HG02588 (cell line): ENCODE results near the gene CDV3.

Experiments used
- ATAC-seq: cut with Tn5 transposase; IDR thresholded peaks from one replicate; pipeline ENCODE4 v1.9.1; 2021; ENCODE audit warnings: mild to moderate bottlenecking, moderate library complexity; ENCODE audit not compliant: unreplicated experiment

Gene CDV3

DNA sequence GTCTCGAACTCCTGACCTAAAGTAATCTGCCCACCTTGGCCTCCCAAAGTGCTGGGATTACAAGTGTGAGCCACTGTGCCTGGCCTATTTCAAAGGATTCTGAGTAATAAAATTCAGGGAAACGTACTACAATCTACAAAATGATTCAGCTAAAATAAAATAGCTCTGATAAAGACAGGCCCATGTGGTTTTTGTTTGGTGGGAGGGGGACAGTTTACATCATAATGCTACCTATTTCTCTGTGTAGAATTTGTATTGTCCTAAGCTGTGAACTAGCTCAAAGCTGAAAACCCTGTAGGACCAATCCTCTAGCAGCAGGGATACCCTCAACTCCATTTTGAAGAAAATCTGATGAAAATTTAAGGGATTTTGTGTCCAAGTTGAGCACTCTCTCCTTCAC, 25.8 kb downstream of the CDV3 start:
- ATAC-seq = no peak

DNA sequence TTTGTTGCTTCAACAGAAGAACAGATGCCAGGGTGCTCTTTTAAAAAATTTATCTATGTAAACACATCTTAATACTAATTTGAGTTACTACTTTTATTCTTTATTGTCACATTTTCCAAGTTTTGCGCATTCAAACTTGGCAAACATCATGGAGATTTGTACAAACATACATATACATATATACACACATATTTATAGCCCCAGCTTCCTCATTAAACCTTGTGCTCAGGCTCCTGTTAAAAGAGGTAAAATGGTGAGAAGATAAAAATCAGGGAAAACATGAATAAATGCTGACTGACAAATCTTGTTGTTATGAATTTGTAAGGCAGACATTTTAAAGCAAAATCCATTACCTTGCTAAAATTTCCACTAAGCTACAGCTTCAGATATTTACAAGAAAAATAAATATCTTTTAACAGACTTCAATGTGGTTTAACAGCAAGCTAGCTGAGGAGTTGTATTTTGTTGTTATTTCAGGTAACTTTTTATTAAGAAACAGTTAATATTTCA, 27.1 kb downstream of the CDV3 start:
- ATAC-seq = no peak

- no peak for ATAC-seq
These were observed 32.9 kb downstream of the CDV3 start for GRCh38 chr3:133606342-133606741.

DNA sequence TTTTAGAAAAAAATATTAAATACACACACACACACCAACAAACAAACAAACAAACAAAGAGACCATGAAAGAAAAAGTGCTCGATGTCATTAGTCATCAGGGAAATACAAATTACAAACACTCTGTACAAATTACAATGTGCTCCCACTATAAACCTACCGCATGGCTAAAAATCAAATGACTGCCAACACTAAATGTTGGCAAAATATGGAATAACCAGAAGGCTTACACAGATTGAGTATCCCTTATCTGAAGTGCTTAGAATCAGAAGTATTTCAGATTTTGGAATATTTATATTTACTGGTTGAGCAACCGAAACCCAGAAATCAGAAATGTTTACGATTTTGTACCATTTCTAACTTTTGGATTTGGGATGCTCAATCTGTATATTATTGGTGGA, 33.4 kb downstream of the CDV3 start:
- ATAC-seq = no peak

- ATAC-seq = no peak
These were observed 34.3 kb downstream of the CDV3 start for GRCh38 chr3:133607816-133608215.

- ATAC-seq = no peak
These were observed 34.9 kb downstream of the CDV3 start for GRCh38 chr3:133608388-133608787.

DNA sequence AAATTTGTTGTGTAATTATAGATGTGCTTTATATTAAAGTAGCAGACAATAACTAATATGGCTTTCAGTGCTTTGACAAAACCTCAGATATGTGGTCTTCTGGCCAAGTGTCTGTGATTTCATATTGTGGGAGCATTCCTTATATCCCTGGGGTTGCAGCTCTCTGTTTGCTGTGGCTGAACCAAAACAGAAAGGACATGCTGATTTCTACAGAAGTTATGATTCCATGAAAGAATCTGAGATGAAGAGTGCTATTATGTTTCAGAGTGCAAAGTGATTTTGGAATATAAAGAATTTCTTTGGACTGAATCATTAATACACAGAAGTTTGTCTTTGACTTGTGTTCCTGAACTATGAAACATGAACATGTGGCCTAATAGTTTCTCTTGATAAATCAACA, 36.5 kb downstream of the CDV3 start:
- ATAC-seq = no peak

DNA sequence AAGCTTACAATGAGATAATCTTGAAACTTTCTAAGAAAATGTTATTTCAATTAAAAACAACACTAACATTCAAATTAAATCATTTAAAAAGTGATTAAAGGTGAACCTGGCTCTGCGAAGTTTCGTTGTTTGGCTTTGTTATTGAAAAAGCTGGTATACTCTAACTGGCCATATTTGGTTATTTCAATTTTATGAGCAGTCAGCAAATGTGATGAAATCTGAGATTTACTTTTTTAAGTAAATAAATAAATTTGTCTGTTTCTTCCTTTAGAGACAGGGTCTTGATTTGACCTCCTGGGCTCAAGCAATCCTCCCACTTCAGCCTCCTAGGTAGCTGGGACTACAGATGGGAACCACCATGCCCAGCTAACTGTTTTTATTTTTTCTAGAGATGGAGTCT, 38.0 kb downstream of the CDV3 start:
- no peak for ATAC-seq

DNA sequence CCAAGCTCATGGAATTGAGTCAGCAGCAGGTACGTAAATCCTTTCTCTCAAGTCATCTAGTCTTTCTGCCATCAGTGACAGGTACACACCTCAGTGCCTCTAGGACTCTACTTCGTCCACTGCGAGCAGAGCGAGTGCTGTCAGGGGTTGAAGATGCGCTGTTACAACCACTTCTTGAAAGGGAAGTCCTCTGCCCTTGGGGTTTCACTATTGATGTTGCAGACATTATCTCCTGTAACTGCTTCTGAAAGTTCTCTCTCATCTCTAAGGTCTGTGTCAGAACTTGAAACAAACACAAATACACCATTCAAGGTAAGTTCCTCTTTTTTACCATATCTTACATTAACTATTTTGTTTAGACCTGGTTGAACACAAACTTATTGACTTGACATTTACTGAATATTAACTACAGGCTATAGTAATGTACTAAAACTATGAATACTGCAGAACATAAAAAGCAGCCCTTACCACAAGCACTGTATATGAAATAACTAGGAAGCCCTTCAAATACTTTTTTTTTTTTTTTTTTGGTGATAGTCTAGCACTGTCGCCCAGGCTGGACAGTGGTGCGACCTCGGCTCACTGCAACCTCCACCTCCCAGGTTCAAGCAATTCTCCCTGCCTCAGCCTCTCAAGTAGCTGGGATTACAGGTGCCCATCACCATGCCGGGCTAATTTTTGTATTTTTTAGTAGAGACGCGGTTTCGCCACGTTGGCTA, 46.7 kb downstream of the CDV3 start:
- peak; percentile 98 for ATAC-seq

GRCh38 chr3:133627789-133628188, 54.3 kb downstream of the CDV3 start:
- ATAC-seq = no peak

- ATAC-seq = no peak
These were observed 55.7 kb downstream of the CDV3 start for GRCh38 chr3:133629146-133629545.

DNA sequence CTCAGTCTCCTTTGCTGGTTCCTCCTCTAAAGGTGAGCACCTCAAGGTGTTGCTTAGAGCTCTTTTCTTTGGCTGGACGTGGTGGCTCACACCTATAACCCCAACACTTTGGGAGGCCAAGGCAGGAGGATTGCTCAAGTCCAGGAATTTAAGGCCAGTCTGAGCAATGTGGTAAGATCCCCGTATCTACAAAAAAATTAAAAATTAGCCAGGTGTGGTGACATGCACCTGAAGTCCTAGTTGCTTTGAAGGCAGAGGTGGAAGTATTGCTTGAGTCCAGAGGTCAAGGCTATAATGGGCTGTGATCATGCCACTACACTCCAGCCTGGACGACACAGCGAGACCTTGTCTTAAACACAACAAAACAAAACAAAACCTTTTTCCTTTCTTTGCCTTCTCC, 60.0 kb downstream of the CDV3 start:
- no peak for ATAC-seq
